ENCODE results near the gene TXNDC12.
A peak's percentile ranks its signal among the peaks of the same experiment; 100 is the strongest.

The TXNDC12 gene

DNA sequence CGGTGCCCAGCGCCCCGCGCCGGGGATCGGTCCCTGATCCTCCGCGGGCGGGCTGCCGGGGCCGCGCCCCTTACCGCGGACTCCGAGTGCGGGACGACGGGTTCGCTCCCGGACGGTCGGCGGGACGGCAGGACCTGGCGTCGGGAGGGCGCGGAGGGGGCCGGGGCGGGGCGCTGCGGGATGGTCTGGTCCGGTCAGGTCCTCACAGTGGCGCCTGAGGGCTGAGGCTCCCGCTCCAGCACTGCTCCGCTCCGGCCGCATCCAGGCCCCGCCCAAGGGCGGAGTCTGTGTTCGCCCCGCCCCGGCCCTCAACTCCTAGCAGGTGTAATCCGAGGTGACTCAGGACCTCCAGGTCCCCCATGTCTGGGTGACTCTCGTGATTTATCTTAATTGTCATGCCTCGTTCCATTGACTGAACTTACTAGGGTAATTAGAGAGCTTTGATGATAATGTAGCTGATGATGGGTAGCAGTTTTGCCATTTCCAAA, 64.5 kb downstream of the TXNDC12 start, which contains the start of gene RAB3B:
TSS of gene RAB3B (minus strand) at position 223 of the 488 bp plus-strand sequence. CDS start 13,583 bp downstream, outside the sequence.
- peak; percentile 51 for DNase-seq

DNA sequence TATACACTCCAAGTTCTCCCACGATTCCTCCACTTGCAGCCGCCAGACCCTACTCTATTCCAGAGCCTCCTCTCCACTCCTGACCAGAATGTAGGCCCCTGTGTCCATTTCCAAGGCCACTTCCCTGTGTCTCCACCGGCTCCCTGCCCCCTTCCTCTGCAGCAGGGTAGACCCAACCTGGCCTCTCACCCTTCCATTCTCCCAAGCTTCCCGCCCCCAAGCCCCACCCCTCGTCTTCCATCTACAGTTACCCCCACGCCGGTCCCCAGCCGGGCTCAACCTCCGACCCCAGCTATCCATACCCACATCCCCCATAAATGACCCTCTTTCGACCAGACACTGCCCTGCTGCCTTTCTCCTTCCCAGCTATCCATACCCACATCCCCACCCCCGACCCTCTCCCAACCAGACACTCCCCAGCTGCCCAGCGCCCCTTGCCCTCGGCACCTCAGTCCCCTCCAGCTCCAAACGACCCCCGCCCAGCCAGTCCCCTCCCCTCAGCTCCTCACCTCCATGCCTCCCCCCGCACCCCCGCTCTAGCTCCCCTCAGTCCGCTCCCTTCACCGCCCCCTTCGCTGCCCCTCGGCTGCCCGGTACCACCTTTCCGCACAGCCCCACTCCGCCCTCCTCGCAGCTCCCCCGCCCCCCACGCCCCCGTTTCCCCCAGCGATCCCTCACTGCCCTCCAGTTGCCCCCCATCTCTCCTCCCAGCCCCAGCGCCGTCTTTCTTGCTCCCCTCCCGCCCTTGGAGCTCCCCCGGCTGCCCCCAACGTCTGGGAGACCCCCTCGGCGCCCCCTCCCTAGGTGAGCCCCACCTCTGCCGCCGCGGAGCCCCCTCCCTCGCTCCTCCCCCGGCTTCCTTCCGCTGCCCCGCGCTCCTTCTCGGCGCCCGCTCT, 65.2 kb downstream of the TXNDC12 start:
- DNase-seq: no peak

DNA sequence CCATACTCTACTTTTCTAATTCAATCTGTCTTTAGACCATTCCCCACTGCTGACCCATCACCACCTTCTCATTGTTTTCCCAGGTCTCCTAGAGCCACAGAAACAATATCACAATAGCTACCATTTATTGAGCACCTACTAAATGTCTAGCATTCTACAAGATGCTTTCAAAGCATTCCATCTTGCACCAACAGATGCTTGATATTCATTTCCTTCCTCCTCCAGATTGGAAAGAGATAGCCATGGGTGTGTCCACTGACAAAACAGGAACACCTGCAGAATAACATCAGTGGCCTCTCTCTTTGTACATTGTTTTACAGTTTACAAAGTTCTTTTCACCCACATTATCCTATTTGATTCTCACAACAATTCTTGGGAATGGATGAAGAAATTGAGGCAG, 66.7 kb downstream of the TXNDC12 start:
- DNase-seq: no peak

DNA sequence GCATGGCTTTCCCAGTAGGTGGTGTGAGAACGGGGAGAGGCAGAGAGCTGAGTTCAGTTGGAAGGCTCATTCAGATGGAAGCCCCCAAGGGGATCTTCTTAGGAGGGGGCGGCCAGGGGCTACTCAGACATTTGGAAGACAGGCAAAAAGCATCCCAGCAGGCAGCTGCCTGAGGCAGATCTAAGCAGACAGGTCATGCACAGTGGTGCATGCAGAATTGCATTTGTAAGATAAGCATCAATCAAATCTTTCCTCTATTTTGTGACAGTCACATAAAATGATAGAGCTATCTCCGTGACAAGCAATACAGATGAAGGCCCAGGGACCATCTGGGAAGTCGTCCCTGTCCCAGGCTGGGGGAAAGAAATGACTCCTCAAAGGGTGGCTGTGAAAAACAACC, 68.3 kb downstream of the TXNDC12 start:
- no peak for DNase-seq

DNA sequence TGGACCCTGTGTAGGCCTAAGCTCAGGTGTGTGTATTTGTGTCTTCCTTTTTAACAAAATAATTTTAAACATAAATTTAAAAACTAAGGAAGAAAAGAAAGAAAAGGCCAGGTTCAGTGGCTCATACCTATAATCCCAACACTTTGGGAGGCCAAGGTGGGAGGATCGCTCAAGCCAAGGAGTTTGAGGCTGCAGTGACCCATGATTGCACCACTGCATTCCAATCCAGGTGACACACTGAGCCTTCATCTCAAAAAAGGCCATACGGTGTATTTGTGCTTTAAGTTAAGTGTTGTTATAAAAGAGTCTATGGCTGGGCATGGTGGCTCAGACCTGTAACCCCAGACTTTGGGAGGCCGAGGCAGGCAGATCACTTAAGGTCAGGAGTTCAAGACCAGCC, 72.8 kb downstream of the TXNDC12 start:
- no peak for DNase-seq

DNA sequence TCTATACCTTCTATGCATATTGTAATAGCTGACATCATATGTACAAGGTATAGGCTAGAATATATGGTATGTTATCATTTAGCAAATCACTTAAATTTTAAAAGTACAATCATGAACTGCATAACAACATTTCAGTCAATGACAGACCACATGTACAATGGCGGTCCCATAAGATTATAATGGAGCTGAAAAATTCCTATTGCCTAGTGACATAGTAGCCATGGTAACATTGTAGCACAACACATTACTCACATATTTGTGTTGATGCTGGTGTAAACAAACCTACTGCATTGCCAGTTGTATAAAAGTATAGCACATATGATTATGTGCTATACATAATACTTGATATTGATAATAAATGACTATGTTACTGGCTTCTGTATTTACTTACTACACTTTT, 73.4 kb downstream of the TXNDC12 start:
- DNase-seq: no peak

DNA sequence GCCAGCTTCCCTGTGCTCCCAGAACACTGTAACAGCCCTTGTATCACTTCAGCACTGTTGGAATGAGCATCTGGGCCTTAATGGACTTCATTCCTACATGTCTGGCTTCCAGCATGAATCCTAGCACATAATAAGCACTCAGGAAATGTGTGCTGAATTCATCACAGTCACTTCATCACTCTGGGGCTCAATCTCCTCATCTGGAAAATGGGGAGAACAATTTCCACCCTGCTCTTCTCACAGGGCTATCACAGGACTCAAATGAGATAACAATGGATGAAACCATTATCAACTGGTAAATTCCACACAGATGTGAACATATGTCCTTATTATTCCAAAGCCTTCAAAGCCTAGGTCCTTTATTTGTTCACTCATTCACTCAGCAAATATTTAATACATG, 76.9 kb downstream of the TXNDC12 start:
- DNase-seq: no peak

DNA sequence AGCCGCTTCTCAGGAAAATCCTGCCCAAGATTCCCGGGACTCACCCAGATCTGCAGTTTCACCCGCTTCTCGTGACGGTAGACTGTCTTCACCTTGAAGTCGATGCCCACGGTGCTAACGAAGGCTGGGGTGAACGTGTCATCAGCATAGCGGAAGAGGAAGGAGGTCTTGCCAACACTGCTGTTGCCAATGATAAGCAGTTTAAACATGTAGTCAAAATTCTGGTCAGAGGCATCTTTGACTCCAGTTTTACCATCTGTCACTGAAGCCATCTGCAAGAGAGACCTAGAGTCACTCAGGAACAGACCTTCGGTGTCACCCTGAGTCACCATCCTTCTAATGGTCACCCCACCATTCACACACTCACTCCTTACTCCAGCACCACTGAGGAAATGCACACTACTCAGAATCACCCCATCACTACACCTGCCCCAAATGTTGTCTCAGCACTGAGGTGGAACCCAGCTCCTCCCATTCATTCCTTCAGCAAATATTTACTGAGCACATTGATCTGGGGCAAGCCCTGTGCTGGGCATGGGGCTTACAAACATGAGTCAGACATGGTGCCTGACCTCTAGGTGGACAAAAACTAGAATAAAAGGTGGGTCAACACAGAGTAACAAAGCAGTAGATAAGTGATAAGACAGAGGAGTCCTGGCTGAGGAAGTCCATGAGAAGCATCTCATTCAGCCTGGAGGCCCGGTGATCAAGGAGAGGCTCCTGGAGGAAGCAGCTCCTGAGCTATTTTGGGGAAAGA, 78.0 kb downstream of the TXNDC12 start:
- DNase-seq: no peak

DNA sequence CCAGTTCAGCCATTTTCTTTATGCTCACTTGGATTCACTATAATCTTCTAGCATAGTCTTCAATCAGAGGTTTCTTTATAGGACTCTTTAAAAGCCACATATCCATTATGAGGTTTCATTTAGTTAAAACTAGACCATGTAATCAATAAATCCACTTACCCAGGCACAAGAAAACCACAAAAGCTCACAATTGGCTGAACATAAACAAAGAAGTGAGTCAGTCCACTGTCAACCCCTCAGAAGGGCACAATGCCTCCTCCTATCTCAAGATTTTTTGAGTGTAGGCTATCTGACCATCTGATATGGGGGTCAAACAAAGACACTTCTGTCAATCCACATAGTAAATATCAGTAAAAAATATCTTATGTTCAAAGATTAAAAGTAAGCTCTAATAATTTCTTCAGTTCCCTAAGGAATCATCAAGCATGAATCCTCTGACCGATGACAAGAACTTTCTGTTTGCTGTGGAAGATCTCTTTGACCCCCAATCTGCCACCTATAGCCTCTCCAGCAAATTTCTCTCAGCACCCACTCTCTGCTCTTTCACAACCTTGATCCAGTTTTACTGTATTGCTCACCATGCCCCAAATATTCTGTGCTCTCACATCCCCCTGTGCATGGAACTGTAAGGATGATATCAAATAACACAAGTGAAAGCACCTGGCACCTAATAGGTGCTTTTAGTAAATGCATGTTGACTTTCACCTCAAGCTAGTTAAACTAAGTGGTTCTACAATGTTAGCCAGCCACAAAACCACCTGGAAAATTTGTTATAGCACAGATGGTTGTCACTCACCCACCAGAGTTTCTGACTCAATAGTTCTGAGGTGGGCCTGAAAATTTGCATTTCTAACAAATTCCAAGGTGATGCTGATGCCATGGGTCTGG, 81.2 kb downstream of the TXNDC12 start:
- no peak for DNase-seq

Measured in left hindlimb (tissue), 1 donor.